Parathyroid adenoma (tissue), 2 donors: ENCODE data around the gene VCX3A.

Source experiments
- H2AFZ ChIP-seq: fragments of 300-600 bp; sonication (generic); one replicate; pipeline ENCODE4 v1.7.0; 2017; ENCODE audit warnings: antibody characterized with exemption, mild to moderate bottlenecking
- H3K27ac ChIP-seq: fragments of 300-600 bp; sonication (generic); one replicate; pipeline ENCODE4 v1.7.0; 2017
- H3K27me3 ChIP-seq: fragments of 300-600 bp; sonication (generic); one replicate; pipeline ENCODE4 v1.7.0; 2017; ENCODE audit warnings: low read length; ENCODE audit not compliant: control insufficient read depth, insufficient read depth
- H3K36me3 ChIP-seq: fragments of 300-600 bp; sonication (generic); one replicate; pipeline ENCODE4 v1.7.0; 2017; ENCODE audit warnings: low read length; ENCODE audit not compliant: control insufficient read depth, insufficient read depth
- H3K4me1 ChIP-seq: fragments of 300-600 bp; sonication (generic); one replicate; pipeline ENCODE4 v1.7.0; 2017; ENCODE audit warnings: control low read depth
- H3K4me2 ChIP-seq: fragments of 300-600 bp; sonication (generic); one replicate; pipeline ENCODE4 v1.7.0; 2017; ENCODE audit warnings: low read length
- H3K4me3 ChIP-seq: fragments of 300-600 bp; sonication (generic); one replicate; pipeline ENCODE4 v1.7.0; 2017; ENCODE audit warnings: low read depth, low read length
- H3K79me2 ChIP-seq: fragments of 300-600 bp; sonication (generic); one replicate; pipeline ENCODE4 v1.7.0; 2017; ENCODE audit warnings: control low read depth
- H3K9ac ChIP-seq: fragments of 300-600 bp; sonication (generic); one replicate; pipeline ENCODE4 v1.7.0; 2017; ENCODE audit warnings: mild to moderate bottlenecking
- H3K9me3 ChIP-seq: fragments of 300-600 bp; sonication (generic); one replicate; pipeline ENCODE4 v1.7.0; 2017; ENCODE audit warnings: low read length; ENCODE audit not compliant: control insufficient read depth
- CTCF ChIP-seq: fragments of 300-600 bp; sonication (generic); IDR thresholded peaks from one replicate; pipeline ENCODE4 v1.7.0; 2017; ENCODE audit warnings: antibody characterized with exemption, mild to moderate bottlenecking
- donor health status: primary hyperparathyroidism.

VCX3A gene

GRCh38 chrX:6505960-6506359 lies 29.0 kb downstream of the VCX3A start:
- H3K9ac ChIP-seq, result no peak overlapping the region
- H2AFZ ChIP-seq, result no peak overlapping the region
- H3K9me3 ChIP-seq, result no peaks in the 10 kb centered on the region

GRCh38 chrX:6500719-6501118 lies 34.2 kb downstream of the VCX3A start:
- Histone ChIP-seq H3K4me1 (no peaks in the 10 kb centered on the region), H3K27ac (no peak overlapping the region), H3K36me3 (no peaks in the 10 kb centered on the region), H2AFZ (no peak overlapping the region), H3K9ac (no peak overlapping the region), H3K4me3 (no peak overlapping the region), H3K79me2 (no peaks in the 10 kb centered on the region), H3K4me2 (no peak overlapping the region), H3K9me3 (no peaks in the 10 kb centered on the region), H3K27me3 (no peaks in the 10 kb centered on the region)
- no peak for TF ChIP-seq CTCF

More at GRCh38 chrX:6505960-6506359, 29.0 kb downstream of the VCX3A start:
- no peaks in the 10 kb centered on the region for H3K4me1 ChIP-seq
- TF ChIP-seq CTCF, result no peak
- no peak overlapping the region for H3K27ac ChIP-seq
- no peak overlapping the region for H3K4me2 ChIP-seq
- no peaks in the 10 kb centered on the region for H3K79me2 ChIP-seq
- no peaks in the 10 kb centered on the region for H3K27me3 ChIP-seq
- no peak overlapping the region for H3K4me3 ChIP-seq
- no peaks in the 10 kb centered on the region for H3K36me3 ChIP-seq

GRCh38 chrX:6498324-6498723 lies 36.6 kb downstream of the VCX3A start:
- Histone ChIP-seq H3K4me3 (no peak overlapping the region), H3K4me1 (no peaks in the 10 kb centered on the region), H3K36me3 (no peaks in the 10 kb centered on the region), H3K4me2 (no peak overlapping the region), H2AFZ (no peak overlapping the region), H3K27me3 (no peaks in the 10 kb centered on the region), H3K9me3 (no peaks in the 10 kb centered on the region), H3K79me2 (no peaks in the 10 kb centered on the region), H3K9ac (no peak overlapping the region), H3K27ac (no peak overlapping the region)
- TF ChIP-seq CTCF, result no peak
